ENCODE data around the gene ARL3. TPM values are rescaled to one million over a fixed set of nuclear protein-coding genes. Genes with fewer than 3 reads are reported as not detected.

Gene ARL3
- total and polyA plus RNA-seq, 2 experiments from 2014 or later = 8.5 to 22.6 TPM

GRCh38 chr10:102631525-102632393 is 82.4 kb downstream of the ARL3 start:
- H3K27me3 Mint-ChIP-seq (ENCODE audit: insufficient read depth, low read depth, poor library complexity) = peaks cover 27% of the 10 kb centered on the region
- DNase-seq (ENCODE audit: low spot score) (no peak), ATAC-seq (no peak)
- Histone ChIP-seq H4K20me1 (replicated peaks; ENCODE audit: insufficient read depth) (no peaks in the 10 kb centered on the region), H3K36me3 (ENCODE audit: insufficient read depth) (no peaks in the 10 kb centered on the region), H3F3A (replicated peaks; ENCODE audit: low read depth) (peaks cover 13% of the 10 kb centered on the region), H3K4me1 (ENCODE audit: insufficient read depth) (peaks cover 53% of the 10 kb centered on the region), H3K27me3 (ENCODE audit: insufficient read depth) (no peaks in the 10 kb centered on the region), H3K4me3 (no peak overlapping the region), H3K9me2 (ENCODE audit: insufficient read depth) (no peaks in the 10 kb centered on the region), H3K79me2 (replicated peaks; ENCODE audit: insufficient read depth) (no peaks in the 10 kb centered on the region), H2AFZ (no peak overlapping the region), H3K4me2 (no peak overlapping the region), H3K27ac (ENCODE audit: low read depth) (no peak overlapping the region)
- no peaks in the 10 kb centered on the region for H3K36me3 Mint-ChIP-seq (ENCODE audit: low read depth)
- TF ChIP-seq, protein P1, sequence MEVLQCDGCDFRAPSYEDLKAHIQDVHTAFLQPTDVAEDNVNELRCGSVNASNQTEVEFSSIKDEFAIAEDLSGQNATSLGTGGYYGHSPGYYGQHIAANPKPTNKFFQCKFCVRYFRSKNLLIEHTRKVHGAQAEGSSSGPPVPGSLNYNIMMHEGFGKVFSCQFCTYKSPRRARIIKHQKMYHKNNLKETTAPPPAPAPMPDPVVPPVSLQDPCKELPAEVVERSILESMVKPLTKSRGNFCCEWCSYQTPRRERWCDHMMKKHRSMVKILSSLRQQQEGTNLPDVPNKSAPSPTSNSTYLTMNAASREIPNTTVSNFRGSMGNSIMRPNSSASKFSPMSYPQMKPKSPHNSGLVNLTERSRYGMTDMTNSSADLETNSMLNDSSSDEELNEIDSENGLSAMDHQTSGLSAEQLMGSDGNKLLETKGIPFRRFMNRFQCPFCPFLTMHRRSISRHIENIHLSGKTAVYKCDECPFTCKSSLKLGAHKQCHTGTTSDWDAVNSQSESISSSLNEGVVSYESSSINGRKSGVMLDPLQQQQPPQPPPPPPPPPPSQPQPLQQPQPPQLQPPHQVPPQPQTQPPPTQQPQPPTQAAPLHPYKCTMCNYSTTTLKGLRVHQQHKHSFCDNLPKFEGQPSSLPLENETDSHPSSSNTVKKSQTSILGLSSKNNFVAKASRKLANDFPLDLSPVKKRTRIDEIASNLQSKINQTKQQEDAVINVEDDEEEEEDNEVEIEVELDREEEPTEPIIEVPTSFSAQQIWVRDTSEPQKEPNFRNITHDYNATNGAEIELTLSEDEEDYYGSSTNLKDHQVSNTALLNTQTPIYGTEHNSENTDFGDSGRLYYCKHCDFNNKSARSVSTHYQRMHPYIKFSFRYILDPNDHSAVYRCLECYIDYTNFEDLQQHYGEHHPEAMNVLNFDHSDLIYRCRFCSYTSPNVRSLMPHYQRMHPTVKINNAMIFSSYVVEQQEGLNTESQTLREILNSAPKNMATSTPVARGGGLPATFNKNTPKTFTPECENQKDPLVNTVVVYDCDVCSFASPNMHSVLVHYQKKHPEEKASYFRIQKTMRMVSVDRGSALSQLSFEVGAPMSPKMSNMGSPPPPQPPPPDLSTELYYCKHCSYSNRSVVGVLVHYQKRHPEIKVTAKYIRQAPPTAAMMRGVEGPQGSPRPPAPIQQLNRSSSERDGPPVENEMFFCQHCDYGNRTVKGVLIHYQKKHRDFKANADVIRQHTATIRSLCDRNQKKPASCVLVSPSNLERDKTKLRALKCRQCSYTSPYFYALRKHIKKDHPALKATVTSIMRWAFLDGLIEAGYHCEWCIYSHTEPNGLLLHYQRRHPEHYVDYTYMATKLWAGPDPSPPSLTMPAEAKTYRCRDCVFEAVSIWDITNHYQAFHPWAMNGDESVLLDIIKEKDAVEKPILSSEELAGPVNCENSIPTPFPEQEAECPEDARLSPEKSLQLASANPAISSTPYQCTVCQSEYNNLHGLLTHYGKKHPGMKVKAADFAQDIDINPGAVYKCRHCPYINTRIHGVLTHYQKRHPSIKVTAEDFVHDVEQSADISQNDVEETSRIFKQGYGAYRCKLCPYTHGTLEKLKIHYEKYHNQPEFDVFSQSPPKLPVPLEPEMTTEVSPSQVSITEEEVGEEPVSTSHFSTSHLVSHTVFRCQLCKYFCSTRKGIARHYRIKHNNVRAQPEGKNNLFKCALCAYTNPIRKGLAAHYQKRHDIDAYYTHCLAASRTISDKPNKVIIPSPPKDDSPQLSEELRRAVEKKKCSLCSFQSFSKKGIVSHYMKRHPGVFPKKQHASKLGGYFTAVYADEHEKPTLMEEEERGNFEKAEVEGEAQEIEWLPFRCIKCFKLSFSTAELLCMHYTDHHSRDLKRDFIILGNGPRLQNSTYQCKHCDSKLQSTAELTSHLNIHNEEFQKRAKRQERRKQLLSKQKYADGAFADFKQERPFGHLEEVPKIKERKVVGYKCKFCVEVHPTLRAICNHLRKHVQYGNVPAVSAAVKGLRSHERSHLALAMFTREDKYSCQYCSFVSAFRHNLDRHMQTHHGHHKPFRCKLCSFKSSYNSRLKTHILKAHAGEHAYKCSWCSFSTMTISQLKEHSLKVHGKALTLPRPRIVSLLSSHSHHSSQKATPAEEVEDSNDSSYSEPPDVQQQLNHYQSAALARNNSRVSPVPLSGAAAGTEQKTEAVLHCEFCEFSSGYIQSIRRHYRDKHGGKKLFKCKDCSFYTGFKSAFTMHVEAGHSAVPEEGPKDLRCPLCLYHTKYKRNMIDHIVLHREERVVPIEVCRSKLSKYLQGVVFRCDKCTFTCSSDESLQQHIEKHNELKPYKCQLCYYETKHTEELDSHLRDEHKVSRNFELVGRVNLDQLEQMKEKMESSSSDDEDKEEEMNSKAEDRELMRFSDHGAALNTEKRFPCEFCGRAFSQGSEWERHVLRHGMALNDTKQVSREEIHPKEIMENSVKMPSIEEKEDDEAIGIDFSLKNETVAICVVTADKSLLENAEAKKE (CRISPR knock-in tag; IDR thresholded peaks at IDR 0.05) = no peak
- TF ChIP-seq JUNB (IDR thresholded peaks at IDR 0.05; ENCODE audit: unreplicated experiment) = no peak
- no peak for TF ChIP-seq NANOG (IDR thresholded peaks at IDR 0.05; ENCODE audit: borderline replicate concordance)
- TF ChIP-seq CREB1 (CRISPR knock-in tag; IDR thresholded peaks at IDR 0.05; ENCODE audit: low read depth) = no peak
- H3K9me3 Mint-ChIP-seq = no peaks in the 10 kb centered on the region
- H3K4me1 Mint-ChIP-seq = peaks cover 78% of the 10 kb centered on the region
- H3K4me3 Mint-ChIP-seq = no peak overlapping the region
- H3K27ac Mint-ChIP-seq = no peak overlapping the region

- H3F3A ChIP-seq (replicated peaks; ENCODE audit: low read depth) = peaks cover 10% of the 10 kb centered on the region
- 0 out of 2 replicates have a peak overlapping the region, but pooled peaks have one; percentile 27 for H3K4me2 ChIP-seq
- H3K9me3 Mint-ChIP-seq = no peaks in the 10 kb centered on the region
- H3K27ac ChIP-seq (ENCODE audit: low read depth) = peak overlapping the region; percentile 84
- DNase-seq (ENCODE audit: low spot score) (no peak), ATAC-seq (no peak)
- peak overlapping the region; percentile 3; the same call in 1 of the 3 replicates for H3K4me3 Mint-ChIP-seq
- H4K20me1 ChIP-seq (replicated peaks; ENCODE audit: insufficient read depth) = no peaks in the 10 kb centered on the region
- H3K4me1 ChIP-seq (ENCODE audit: insufficient read depth) = peaks cover 63% of the 10 kb centered on the region
- no peaks in the 10 kb centered on the region for H3K36me3 ChIP-seq (ENCODE audit: insufficient read depth)
- no peaks in the 10 kb centered on the region for H3K9me2 ChIP-seq (ENCODE audit: insufficient read depth)
- no peak overlapping the region for H2AFZ ChIP-seq
- H3K4me1 Mint-ChIP-seq = peaks cover 89% of the 10 kb centered on the region
- H3K79me2 ChIP-seq (replicated peaks; ENCODE audit: insufficient read depth) = no peaks in the 10 kb centered on the region
- H3K36me3 Mint-ChIP-seq (ENCODE audit: low read depth) = no peaks in the 10 kb centered on the region
- H3K4me3 ChIP-seq = no peak overlapping the region
- peak overlapping the region; percentile 84; the same call in 1 of the 2 replicates for H3K27ac Mint-ChIP-seq
- peaks cover 26% of the 10 kb centered on the region for H3K27me3 Mint-ChIP-seq (ENCODE audit: insufficient read depth, low read depth, poor library complexity)
- no peaks in the 10 kb centered on the region for H3K27me3 ChIP-seq (ENCODE audit: insufficient read depth)
- TF ChIP-seq CREB1 (CRISPR knock-in tag; IDR thresholded peaks at IDR 0.05; ENCODE audit: low read depth) (no peak), CTCF (conservative IDR thresholded peaks at IDR 0.05; ENCODE audit: low read depth in 2 of 2) (no peak), ZNF114 (CRISPR knock-in tag; IDR thresholded peaks at IDR 0.05) (no peak), EZH2 (IDR thresholded peaks at IDR 0.05; ENCODE audit: low read depth, unreplicated experiment) (no peak)
Measured at GRCh38 chr10:102630663-102631062, 83.5 kb downstream of the ARL3 start.
